HepG2 (cell line): ENCODE results near the gene ZNF597. TPM values are rescaled to one million over a fixed set of nuclear protein-coding genes. Genes with fewer than 3 reads are reported as not detected.
A peak's percentile ranks its signal among the peaks of the same experiment; 100 is the strongest.

Source experiments
- GATAD1 ChIP-seq: IDR thresholded peaks from 2 replicates; pipeline ENCODE4 v1.6.1; 2016; ENCODE audit warnings: missing genetic modification reagents, missing compliant biosample characterization
- HNRNPLL ChIP-seq: fragments of 200-400 bp; formaldehyde crosslinking; IDR thresholded peaks from 2 replicates; pipeline ENCODE4 v1.6.1; 2017; ENCODE audit warnings: mild to moderate bottlenecking, low read depth, low read length; ENCODE audit not compliant: poor library complexity, severe bottlenecking
- MXI1 ChIP-seq: IDR thresholded peaks from 3 replicates; pipeline ENCODE4 v1.6.1; 2012; ENCODE audit warnings: low read depth, low read length, inconsistent platforms, borderline replicate concordance
- NCOA1 ChIP-seq: sonication (generic); formaldehyde crosslinking; IDR thresholded peaks from 2 replicates; pipeline ENCODE4 v1.9.0; 2021; ENCODE audit warnings: missing genetic modification reagents
- POLR2G ChIP-seq: fragments of 200-400 bp; formaldehyde crosslinking; IDR thresholded peaks from 2 replicates; pipeline ENCODE4 v1.6.1; 2018; ENCODE audit warnings: mild to moderate bottlenecking, low read depth, low read length, moderate library complexity
- U2AF2 ChIP-seq: fragments of 200-400 bp; formaldehyde crosslinking; IDR thresholded peaks from 2 replicates; pipeline ENCODE4 v1.6.1; 2017; ENCODE audit warnings: low read depth, mild to moderate bottlenecking, low read length
- ZMYM2 ChIP-seq: sonication (generic); formaldehyde crosslinking; IDR thresholded peaks from 2 replicates; pipeline ENCODE4 v1.8.0; 2022; ENCODE audit warnings: mild to moderate bottlenecking, missing genetic modification reagents
- ZMYM3 ChIP-seq: sonication (generic); formaldehyde crosslinking; IDR thresholded peaks from 2 replicates; pipeline ENCODE4 v1.5.1; 2020; ENCODE audit warnings: mild to moderate bottlenecking, missing genetic modification reagents
- ZNF207 ChIP-seq: fragments of 450-650 bp; IDR thresholded peaks from 2 replicates; pipeline ENCODE4 v1.6.1; 2016; ENCODE audit warnings: antibody characterized with exemption, borderline replicate concordance
- ZNF317 ChIP-seq: sonication (generic); formaldehyde crosslinking; IDR thresholded peaks from 2 replicates; pipeline ENCODE4 v1.5.0; 2020; ENCODE audit warnings: mild to moderate bottlenecking, missing genetic modification reagents
- ZNF382 ChIP-seq: sonication (generic); formaldehyde crosslinking; IDR thresholded peaks from 2 replicates; pipeline ENCODE4 v1.5.0; 2020; ENCODE audit warnings: missing genetic modification reagents, mild to moderate bottlenecking, borderline replicate concordance
- polyA plus RNA-seq, 8 experiments: library from polyadenylated mRNA; depleted of rRNA in 3 of 8; stranded (reverse) in 7 of 8; unstranded in 1 of 8; fragments of >200 nt; fragmentation: Illumina TruSeq in 4 of 8; extraction: Trizol in 4 of 8; gene quantifications; 2 replicates each; pipeline versions ENCODE4 v1.2.1 to v1.2.3, GENCODE V29; 2011 to 2016; ENCODE audit warnings: low read depth in 4 of 8, missing spikeins in 1 of 8, mixed read lengths in 1 of 8; ENCODE audit not compliant: insufficient read depth in 1 of 8
- total RNA-seq, 5 experiments: library from RNA; depleted of rRNA; stranded (reverse); fragments of >200 nt; fragmentation: Illumina TruSeq; extraction: Trizol; gene quantifications; 2 replicates each; pipeline ENCODE4 v1.2.3, GENCODE V29; 2016; ENCODE audit warnings: low read depth in 1 of 5
- TF ChIP-seq, protein P1 (sequence below): sonication (generic); formaldehyde crosslinking; conservative IDR thresholded peaks from 2 replicates; pipeline ENCODE4 v1.4.0; 2020; ENCODE audit warnings: mild to moderate bottlenecking, missing genetic modification reagents, moderate library complexity
- TF ChIP-seq, protein P2 (sequence below): sonication (generic); formaldehyde crosslinking; IDR thresholded peaks from 2 replicates; pipeline ENCODE4 v1.4.0; 2020; ENCODE audit warnings: missing genetic modification reagents, borderline replicate concordance
- TF ChIP-seq, protein P3 (sequence below), 2 experiments: sonication (generic) in 1 of 2; formaldehyde crosslinking in 1 of 2; IDR thresholded peaks; 2 replicates each; pipeline versions ENCODE4 v1.5.1 to v1.6.1; 2011 to 2020; ENCODE audit warnings: borderline replicate concordance in 1 of 2, low read depth in 1 of 2, low read length in 1 of 2, mild to moderate bottlenecking in 1 of 2, missing genetic modification reagents in 1 of 2, moderate library complexity in 1 of 2
- TF ChIP-seq, protein P4 (sequence below): sonication (generic); formaldehyde crosslinking; IDR thresholded peaks from 2 replicates; pipeline ENCODE4 v1.5.0; 2020; ENCODE audit warnings: mild to moderate bottlenecking, low read depth, missing genetic modification reagents, borderline replicate concordance
- TF ChIP-seq, protein P5 (sequence below): sonication (generic); formaldehyde crosslinking; IDR thresholded peaks from 2 replicates; pipeline ENCODE4; 2020; ENCODE audit warnings: missing genetic modification reagents, mild to moderate bottlenecking, borderline replicate concordance

ZNF597 gene
- total and polyA plus RNA-seq, 2 of the 13 experiments (the other 11 are each of a cell fraction or from before 2014, with no cell fraction given): 1.3 to 2.4 TPM

DNA sequence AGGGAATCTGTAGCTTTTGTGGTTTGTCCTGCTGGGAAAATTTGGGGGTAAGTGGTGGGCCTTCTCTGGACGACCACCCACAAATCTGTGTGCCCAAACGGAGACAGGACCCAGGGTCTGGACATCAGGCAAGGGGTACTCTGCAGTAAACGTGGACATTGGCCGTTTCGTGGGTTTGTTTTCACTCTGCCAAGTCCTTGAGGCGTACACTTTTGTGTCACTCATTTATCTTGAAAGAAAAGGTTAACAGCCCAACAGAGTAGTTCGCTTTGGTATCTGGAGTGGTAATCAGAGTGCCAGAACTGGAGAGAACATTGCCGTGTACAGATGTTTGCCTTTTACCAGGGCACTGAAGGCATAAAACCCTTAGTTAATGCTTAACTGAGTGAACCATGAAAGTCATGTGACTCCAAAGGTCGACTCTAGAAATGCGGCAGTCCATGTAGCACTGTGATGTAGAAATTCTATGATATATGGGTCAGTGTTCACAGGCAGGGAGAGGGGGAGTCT lies 15.6 kb upstream of the ZNF597 start (continued):
- TF ChIP-seq, protein P1, sequence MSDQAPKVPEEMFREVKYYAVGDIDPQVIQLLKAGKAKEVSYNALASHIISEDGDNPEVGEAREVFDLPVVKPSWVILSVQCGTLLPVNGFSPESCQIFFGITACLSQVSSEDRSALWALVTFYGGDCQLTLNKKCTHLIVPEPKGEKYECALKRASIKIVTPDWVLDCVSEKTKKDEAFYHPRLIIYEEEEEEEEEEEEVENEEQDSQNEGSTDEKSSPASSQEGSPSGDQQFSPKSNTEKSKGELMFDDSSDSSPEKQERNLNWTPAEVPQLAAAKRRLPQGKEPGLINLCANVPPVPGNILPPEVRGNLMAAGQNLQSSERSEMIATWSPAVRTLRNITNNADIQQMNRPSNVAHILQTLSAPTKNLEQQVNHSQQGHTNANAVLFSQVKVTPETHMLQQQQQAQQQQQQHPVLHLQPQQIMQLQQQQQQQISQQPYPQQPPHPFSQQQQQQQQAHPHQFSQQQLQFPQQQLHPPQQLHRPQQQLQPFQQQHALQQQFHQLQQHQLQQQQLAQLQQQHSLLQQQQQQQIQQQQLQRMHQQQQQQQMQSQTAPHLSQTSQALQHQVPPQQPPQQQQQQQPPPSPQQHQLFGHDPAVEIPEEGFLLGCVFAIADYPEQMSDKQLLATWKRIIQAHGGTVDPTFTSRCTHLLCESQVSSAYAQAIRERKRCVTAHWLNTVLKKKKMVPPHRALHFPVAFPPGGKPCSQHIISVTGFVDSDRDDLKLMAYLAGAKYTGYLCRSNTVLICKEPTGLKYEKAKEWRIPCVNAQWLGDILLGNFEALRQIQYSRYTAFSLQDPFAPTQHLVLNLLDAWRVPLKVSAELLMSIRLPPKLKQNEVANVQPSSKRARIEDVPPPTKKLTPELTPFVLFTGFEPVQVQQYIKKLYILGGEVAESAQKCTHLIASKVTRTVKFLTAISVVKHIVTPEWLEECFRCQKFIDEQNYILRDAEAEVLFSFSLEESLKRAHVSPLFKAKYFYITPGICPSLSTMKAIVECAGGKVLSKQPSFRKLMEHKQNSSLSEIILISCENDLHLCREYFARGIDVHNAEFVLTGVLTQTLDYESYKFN (CRISPR knock-in tag): peak; percentile 81
- 0 out of 2 replicates have a peak, but pooled peaks have one; percentile 53 for TF ChIP-seq NCOA1 (CRISPR knock-in tag)
- no peak for TF ChIP-seq ZNF207
- TF ChIP-seq, protein P2, sequence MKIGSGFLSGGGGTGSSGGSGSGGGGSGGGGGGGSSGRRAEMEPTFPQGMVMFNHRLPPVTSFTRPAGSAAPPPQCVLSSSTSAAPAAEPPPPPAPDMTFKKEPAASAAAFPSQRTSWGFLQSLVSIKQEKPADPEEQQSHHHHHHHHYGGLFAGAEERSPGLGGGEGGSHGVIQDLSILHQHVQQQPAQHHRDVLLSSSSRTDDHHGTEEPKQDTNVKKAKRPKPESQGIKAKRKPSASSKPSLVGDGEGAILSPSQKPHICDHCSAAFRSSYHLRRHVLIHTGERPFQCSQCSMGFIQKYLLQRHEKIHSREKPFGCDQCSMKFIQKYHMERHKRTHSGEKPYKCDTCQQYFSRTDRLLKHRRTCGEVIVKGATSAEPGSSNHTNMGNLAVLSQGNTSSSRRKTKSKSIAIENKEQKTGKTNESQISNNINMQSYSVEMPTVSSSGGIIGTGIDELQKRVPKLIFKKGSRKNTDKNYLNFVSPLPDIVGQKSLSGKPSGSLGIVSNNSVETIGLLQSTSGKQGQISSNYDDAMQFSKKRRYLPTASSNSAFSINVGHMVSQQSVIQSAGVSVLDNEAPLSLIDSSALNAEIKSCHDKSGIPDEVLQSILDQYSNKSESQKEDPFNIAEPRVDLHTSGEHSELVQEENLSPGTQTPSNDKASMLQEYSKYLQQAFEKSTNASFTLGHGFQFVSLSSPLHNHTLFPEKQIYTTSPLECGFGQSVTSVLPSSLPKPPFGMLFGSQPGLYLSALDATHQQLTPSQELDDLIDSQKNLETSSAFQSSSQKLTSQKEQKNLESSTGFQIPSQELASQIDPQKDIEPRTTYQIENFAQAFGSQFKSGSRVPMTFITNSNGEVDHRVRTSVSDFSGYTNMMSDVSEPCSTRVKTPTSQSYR (CRISPR knock-in tag): no peak
- TF ChIP-seq, protein P3, sequence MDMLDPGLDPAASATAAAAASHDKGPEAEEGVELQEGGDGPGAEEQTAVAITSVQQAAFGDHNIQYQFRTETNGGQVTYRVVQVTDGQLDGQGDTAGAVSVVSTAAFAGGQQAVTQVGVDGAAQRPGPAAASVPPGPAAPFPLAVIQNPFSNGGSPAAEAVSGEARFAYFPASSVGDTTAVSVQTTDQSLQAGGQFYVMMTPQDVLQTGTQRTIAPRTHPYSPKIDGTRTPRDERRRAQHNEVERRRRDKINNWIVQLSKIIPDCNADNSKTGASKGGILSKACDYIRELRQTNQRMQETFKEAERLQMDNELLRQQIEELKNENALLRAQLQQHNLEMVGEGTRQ (IDR thresholded peaks at IDR 0.05; ENCODE audit: low read depth, low read length): peak; percentile 74
- TF ChIP-seq, protein P3 (CRISPR knock-in tag; IDR thresholded peaks at IDR 0.05; ENCODE audit: borderline replicate concordance): peak; percentile 84; the same call in 1 of the 2 replicates
- no peak for TF ChIP-seq ZMYM3 (CRISPR knock-in tag)
- no peak for TF ChIP-seq U2AF2
- TF ChIP-seq, protein P4, sequence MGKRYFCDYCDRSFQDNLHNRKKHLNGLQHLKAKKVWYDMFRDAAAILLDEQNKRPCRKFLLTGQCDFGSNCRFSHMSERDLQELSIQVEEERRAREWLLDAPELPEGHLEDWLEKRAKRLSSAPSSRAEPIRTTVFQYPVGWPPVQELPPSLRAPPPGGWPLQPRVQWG (CRISPR knock-in tag): no peak
- peak; percentile 56; the same call in 1 of the 2 replicates for TF ChIP-seq GATAD1 (CRISPR knock-in tag)
- TF ChIP-seq POLR2G: peak; percentile 89
- TF ChIP-seq, protein P5, sequence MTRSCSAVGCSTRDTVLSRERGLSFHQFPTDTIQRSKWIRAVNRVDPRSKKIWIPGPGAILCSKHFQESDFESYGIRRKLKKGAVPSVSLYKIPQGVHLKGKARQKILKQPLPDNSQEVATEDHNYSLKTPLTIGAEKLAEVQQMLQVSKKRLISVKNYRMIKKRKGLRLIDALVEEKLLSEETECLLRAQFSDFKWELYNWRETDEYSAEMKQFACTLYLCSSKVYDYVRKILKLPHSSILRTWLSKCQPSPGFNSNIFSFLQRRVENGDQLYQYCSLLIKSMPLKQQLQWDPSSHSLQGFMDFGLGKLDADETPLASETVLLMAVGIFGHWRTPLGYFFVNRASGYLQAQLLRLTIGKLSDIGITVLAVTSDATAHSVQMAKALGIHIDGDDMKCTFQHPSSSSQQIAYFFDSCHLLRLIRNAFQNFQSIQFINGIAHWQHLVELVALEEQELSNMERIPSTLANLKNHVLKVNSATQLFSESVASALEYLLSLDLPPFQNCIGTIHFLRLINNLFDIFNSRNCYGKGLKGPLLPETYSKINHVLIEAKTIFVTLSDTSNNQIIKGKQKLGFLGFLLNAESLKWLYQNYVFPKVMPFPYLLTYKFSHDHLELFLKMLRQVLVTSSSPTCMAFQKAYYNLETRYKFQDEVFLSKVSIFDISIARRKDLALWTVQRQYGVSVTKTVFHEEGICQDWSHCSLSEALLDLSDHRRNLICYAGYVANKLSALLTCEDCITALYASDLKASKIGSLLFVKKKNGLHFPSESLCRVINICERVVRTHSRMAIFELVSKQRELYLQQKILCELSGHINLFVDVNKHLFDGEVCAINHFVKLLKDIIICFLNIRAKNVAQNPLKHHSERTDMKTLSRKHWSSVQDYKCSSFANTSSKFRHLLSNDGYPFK (CRISPR knock-in tag): no peak
- no peak for TF ChIP-seq ZNF317 (CRISPR knock-in tag)
- TF ChIP-seq HNRNPLL: no peak
- TF ChIP-seq ZMYM2 (CRISPR knock-in tag): no peak
- no peak for TF ChIP-seq ZNF382 (CRISPR knock-in tag)
- peak; percentile 68; the same call in 1 of the 3 replicates for TF ChIP-seq MXI1
